Sigmoid colon (tissue), 7 donors: ENCODE measurements around the gene GEN1. TPM values are rescaled to one million over a fixed set of nuclear protein-coding genes. Genes with fewer than 3 reads are reported as not detected.
A peak's percentile ranks its signal among the peaks of the same experiment; 100 is the strongest.

ENCODE experiments used
- DNase-seq: peaks from one replicate; pipeline ENCODE4 v3.0.0-alpha.2; 2019
- H3K27ac ChIP-seq, 4 donors: fragments of 200-600 bp; sonication (generic); one replicate each; pipeline ENCODE4 v1.5.1; 2016 to 2019; ENCODE audit warnings: mild to moderate bottlenecking in 1 of 4
- H3K27me3 ChIP-seq, 3 donors: fragments of 200-600 bp; sonication (generic); one replicate each; pipeline ENCODE4 v1.5.1; 2019; ENCODE audit warnings: mild to moderate bottlenecking in 1 of 3
- H3K36me3 ChIP-seq, 4 donors: fragments of 200-600 bp; sonication (generic); one replicate each; pipeline ENCODE4 v1.5.1; 2016 to 2019
- H3K4me1 ChIP-seq, 4 donors: fragments of 200-600 bp; sonication (generic); one replicate each; pipeline ENCODE4 v1.5.1; 2017 to 2019
- H3K4me3 ChIP-seq, 4 donors: fragments of 200-600 bp; sonication (generic); one replicate each; pipeline ENCODE4 v1.5.1; 2017 to 2019; ENCODE audit warnings: mild to moderate bottlenecking in 2 of 4, moderate library complexity in 1 of 4
- H3K9me3 ChIP-seq, 4 donors: fragments of 200-600 bp in 3 of 4; sonication (generic) in 3 of 4; one replicate each; pipeline versions ENCODE4 v1.5.1 to v1.6.1; 2013 to 2019
- EP300 ChIP-seq, 4 donors: sonication (generic); formaldehyde crosslinking; IDR thresholded peaks; one replicate each; pipeline ENCODE4 v1.6.1; 2017; ENCODE audit warnings: antibody characterized with exemption in 4 of 4
- POLR2A ChIP-seq, 2 donors: fragments of 450-650 bp; IDR thresholded peaks; one replicate each; pipeline ENCODE4 v1.6.1; 2016; ENCODE audit warnings: antibody characterized with exemption in 2 of 2, mild to moderate bottlenecking in 2 of 2, moderate library complexity in 2 of 2
- POLR2AphosphoS5 ChIP-seq, 4 donors: sonication (generic); formaldehyde crosslinking; IDR thresholded peaks; one replicate each; pipeline ENCODE4 v1.6.1; 2017; ENCODE audit warnings: antibody characterized with exemption in 4 of 4
- WGBS, 2 donors: extraction: QIAGEN DNeasy Blood & Tissue Kit; methylation state at CpG; one replicate each; pipeline ENCODE4 v1.1.7; 2013; 5-methylcytosine and 5-hydroxymethylcytosine counted together
- intact Hi-C: fragments of 100-400 bp; cut with DNase I; formaldehyde crosslinking; loops from one replicate; pipeline ENCODE4 v1.15.1; 2023
- polyA plus RNA-seq, 3 donors: library from polyadenylated mRNA; stranded (reverse); fragments of 200-250 nt; gene quantifications; one replicate each; pipeline ENCODE4 v1.2.3, GENCODE V29; 2013
- total RNA-seq, 4 donors: library from RNA; depleted of rRNA; stranded (reverse); fragments of >200 nt; gene quantifications; one replicate each; pipeline ENCODE4 v1.1.0, GENCODE V29; 2016
- TF ChIP-seq, protein P1 (sequence below), 4 experiments: fragments of 450-650 bp in 3 of 4; fragments of 200-600 bp in 1 of 4; IDR thresholded peaks; one replicate each; pipeline ENCODE4 v1.5.1; 2016 to 2019; ENCODE audit warnings: antibody characterized with exemption in 4 of 4, mild to moderate bottlenecking in 3 of 4, moderate library complexity in 2 of 4
- donor health status: healthy with polysubstance abuse.
- donor health status: Bipolar disorder and iron deficiency.
- donor health status: healthy.

The GEN1 gene
- total and polyA plus RNA-seq, 7 donors = 0.49 to 9.0 (median 2.8) TPM

DNA sequence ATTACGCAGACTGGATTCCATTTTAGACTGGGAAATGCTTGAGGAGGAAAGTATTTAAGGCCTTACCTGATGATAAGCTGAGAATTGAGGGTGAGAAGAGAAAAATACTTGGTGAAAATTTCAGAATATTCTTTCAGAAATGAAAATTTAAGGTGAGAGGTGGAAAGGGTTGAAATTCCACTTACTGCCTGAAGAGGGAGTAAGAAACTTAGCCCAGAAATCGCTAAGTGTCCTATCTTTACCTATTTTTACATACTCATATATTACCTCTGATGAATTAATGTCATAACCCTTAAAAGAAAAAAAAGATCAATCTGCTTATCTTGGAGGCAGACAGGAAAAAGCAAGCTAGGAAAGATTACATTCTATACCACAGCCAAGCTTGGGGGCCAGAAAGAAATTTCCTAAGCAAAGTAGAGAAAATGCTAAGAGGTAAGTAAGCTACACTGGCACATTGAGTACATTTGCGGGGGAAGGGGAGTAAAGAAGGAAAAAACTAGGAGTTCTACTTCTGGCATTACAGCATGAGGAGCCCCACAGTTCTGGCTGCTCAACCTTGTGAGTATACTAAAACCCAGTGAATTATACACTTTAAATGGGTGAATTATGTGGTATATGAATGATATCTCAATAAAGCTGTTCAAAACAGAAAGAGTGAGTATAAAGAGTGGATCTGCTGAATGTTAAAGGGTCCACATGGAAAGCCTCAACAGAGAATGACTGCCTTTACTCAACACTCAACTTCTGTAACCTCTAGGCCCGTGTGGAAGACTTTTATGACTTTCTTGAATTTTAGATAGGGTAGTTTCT, 34.2 kb upstream of the GEN1 start:
- 71 to 77% methylated on average over 4 of the region's 4 CpGs for WGBS, 2 donors
- Histone ChIP-seq H3K9me3 (no peaks in the 10 kb centered on the region), H3K4me3 (no peak overlapping the region), H3K36me3 (peaks cover 0 to 70% (median 15%) of the 10 kb centered on the region in 4 donors), H3K27ac (no peak overlapping the region), H3K27me3 (no peaks in the 10 kb centered on the region), H3K4me1 (no peaks in the 10 kb centered on the region)
- intact Hi-C loops = loop anchor here (5.0 to 10.0 kb wide), 2 partner anchors 113 to 655 kb away; no protein-coding TSS in a partner anchor
- DNase-seq = no peak
- TF ChIP-seq, protein P1, sequence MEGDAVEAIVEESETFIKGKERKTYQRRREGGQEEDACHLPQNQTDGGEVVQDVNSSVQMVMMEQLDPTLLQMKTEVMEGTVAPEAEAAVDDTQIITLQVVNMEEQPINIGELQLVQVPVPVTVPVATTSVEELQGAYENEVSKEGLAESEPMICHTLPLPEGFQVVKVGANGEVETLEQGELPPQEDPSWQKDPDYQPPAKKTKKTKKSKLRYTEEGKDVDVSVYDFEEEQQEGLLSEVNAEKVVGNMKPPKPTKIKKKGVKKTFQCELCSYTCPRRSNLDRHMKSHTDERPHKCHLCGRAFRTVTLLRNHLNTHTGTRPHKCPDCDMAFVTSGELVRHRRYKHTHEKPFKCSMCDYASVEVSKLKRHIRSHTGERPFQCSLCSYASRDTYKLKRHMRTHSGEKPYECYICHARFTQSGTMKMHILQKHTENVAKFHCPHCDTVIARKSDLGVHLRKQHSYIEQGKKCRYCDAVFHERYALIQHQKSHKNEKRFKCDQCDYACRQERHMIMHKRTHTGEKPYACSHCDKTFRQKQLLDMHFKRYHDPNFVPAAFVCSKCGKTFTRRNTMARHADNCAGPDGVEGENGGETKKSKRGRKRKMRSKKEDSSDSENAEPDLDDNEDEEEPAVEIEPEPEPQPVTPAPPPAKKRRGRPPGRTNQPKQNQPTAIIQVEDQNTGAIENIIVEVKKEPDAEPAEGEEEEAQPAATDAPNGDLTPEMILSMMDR (IDR thresholded peaks at IDR 0.05) = peak in 3 of 4 experiments; percentile 48 to 74 (median 64)
- TF ChIP-seq POLR2A (IDR thresholded peaks at IDR 0.05) = no peak

DNA sequence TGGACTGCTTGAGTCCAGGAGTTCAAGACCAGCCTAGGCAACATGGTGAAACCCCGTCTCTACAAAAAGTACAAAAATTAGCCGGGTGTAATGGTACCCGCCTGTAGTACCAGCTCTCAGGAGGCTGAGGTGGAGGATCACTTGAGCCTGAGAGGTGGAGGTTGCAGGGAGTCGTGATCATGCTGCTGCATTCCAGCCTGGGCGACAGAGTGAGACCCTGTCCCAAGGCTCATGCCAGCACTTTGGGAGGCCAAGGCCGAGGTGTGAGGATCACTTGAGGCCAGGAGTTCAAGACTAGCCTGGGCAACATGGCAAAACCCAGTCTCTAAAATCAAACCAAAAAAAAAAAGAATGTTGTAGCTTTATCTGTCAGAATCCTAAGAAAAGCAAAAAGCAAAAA, 25.7 kb upstream of the GEN1 start:
- Histone ChIP-seq H3K36me3 (peaks cover 0 to 81% (median 4%) of the 10 kb centered on the region in 4 donors), H3K4me1 (no peaks in the 10 kb centered on the region), H3K4me3 (no peak overlapping the region), H3K27ac (no peak overlapping the region), H3K9me3 (no peaks in the 10 kb centered on the region), H3K27me3 (no peaks in the 10 kb centered on the region)
- TF ChIP-seq EP300 (IDR thresholded peaks at IDR 0.05) (no peak), POLR2AphosphoS5 (IDR thresholded peaks at IDR 0.05) (no peak), POLR2A (IDR thresholded peaks at IDR 0.05) (no peak)
- TF ChIP-seq, protein P1 (IDR thresholded peaks at IDR 0.05) = no peak
- DNase-seq = no peak
- 96 to 97% methylated on average over 6 of the region's 6 CpGs for WGBS, 2 donors
- intact Hi-C loops = loop anchor here (10.0 kb wide), 1 partner anchor 647 kb away; no protein-coding TSS in a partner anchor

DNA sequence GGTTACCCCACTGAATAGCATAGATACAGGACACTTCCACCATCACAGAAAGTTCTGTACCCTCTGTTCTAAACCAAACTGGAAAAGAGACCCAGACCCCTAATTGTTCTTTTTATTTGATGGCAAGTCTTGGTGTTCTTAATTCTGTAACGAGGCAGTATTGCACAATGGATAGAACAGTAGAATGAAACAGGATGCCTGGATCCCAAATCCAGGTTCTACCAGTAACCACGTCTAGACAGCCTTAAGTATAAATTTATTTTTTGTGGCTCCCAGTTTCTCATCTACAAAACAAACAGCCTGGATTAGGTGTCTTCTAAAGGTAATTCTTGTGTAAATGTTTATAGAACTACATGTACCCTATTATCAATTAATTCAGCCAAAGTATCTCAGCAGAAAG, 24.1 kb upstream of the GEN1 start:
- intact Hi-C loops = loop anchor here (10.0 kb wide), 1 partner anchor 645 kb away; no protein-coding TSS in a partner anchor
- no peak overlapping the region for H3K4me3 ChIP-seq
- DNase-seq = no peak
- H3K9me3 ChIP-seq = no peaks in the 10 kb centered on the region
- H3K27me3 ChIP-seq = no peaks in the 10 kb centered on the region
- no peaks in the 10 kb centered on the region for H3K4me1 ChIP-seq
- WGBS, 2 donors = 89 to 93% methylated on average over 2 of the region's 2 CpGs
- TF ChIP-seq EP300 (IDR thresholded peaks at IDR 0.05) (no peak), POLR2AphosphoS5 (IDR thresholded peaks at IDR 0.05) (no peak), POLR2A (IDR thresholded peaks at IDR 0.05) (no peak)
- TF ChIP-seq, protein P1 (IDR thresholded peaks at IDR 0.05) = no peak
- H3K36me3 ChIP-seq = peaks cover 0 to 81% (median 6%) of the 10 kb centered on the region in 4 donors
- H3K27ac ChIP-seq = no peak overlapping the region

DNA sequence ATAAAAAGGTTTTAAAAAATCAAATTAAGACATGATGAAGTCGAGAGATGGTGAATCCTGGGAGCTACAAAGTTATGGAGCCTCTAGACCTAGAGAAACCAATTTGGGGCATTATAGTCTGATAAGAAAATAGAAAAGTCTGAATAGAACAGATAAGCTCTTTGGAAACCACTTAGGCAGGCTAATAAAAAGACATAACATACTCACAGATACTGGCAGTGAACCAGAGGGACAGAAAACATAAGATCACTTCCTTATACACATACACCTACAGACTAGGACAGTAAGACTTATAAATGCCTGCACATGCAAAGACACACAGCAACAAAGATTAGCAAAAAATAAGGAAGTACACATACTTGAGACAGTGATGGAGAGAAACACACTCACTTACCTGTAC, 20.3 kb upstream of the GEN1 start:
- H3K36me3 ChIP-seq = peaks cover 0 to 93% (median 14%) of the 10 kb centered on the region in 4 donors
- H3K4me1 ChIP-seq = no peaks in the 10 kb centered on the region
- no peak overlapping the region for H3K4me3 ChIP-seq
- H3K27ac ChIP-seq = no peak overlapping the region
- WGBS, 2 donors = 32 to 81% methylated on average over 1 of the region's 1 CpG
- no peaks in the 10 kb centered on the region for H3K9me3 ChIP-seq
- intact Hi-C loops = no loop called here
- no peaks in the 10 kb centered on the region for H3K27me3 ChIP-seq
- no peak for TF ChIP-seq EP300 (IDR thresholded peaks at IDR 0.05)
- no peak for TF ChIP-seq POLR2AphosphoS5 (IDR thresholded peaks at IDR 0.05)
- no peak for TF ChIP-seq POLR2A (IDR thresholded peaks at IDR 0.05)
- TF ChIP-seq, protein P1 (IDR thresholded peaks at IDR 0.05) = no peak
- no peak for DNase-seq
